Dendritic cell treated with granulocyte-macrophage colony-stimulating factor and Interleukin-4, amounts not matched to agents 40 ng/mL and 50 ng/mL, for 4 days (primary cell): ENCODE data around the gene CALR.

Source experiments
- H3K27ac Mint-ChIP-seq: one replicate; pipeline ENCODE4 v1.8.0; 2022; ENCODE audit warnings: mild to moderate bottlenecking, mixed read lengths
- H3K27me3 Mint-ChIP-seq: one replicate; pipeline ENCODE4 v1.8.0; 2022; ENCODE audit warnings: mild to moderate bottlenecking, mixed read lengths
- H3K36me3 Mint-ChIP-seq: one replicate; pipeline ENCODE4 v1.8.0; 2022; ENCODE audit warnings: low read depth, mixed read lengths
- H3K4me1 Mint-ChIP-seq: one replicate; pipeline ENCODE4 v1.8.0; 2022; ENCODE audit warnings: low read depth, mixed read lengths
- H3K4me3 Mint-ChIP-seq: one replicate; pipeline ENCODE4 v1.8.0; 2022; ENCODE audit warnings: mild to moderate bottlenecking, moderate library complexity, mixed read lengths
- H3K9me3 Mint-ChIP-seq: one replicate; pipeline ENCODE4 v1.8.0; 2022; ENCODE audit warnings: mixed read lengths
- intact Hi-C: fragments of 100-400 bp; cut with micrococcal nuclease; formaldehyde crosslinking; loops from one replicate; pipeline ENCODE4 v1.15.0; 2022

Gene CALR

GRCh38 chr19:12918253-12918652 lies 20.2 kb upstream of the CALR start:
- intact Hi-C loops: loop anchor here (2.0 kb wide), 1 partner anchor 15 kb away; the partner anchor contains the start of gene FARSA
- H3K36me3 Mint-ChIP-seq: peaks cover 22% of the 10 kb centered on the region
- H3K4me3 Mint-ChIP-seq: peak overlapping the region; percentile 38
- peaks cover 30% of the 10 kb centered on the region for H3K4me1 Mint-ChIP-seq
- no peaks in the 10 kb centered on the region for H3K9me3 Mint-ChIP-seq
- no peaks in the 10 kb centered on the region for H3K27me3 Mint-ChIP-seq
- peak overlapping the region; percentile 83 for H3K27ac Mint-ChIP-seq

GRCh38 chr19:12921047-12921446 lies 17.4 kb upstream of the CALR start:
- Mint-ChIP-seq H3K9me3 (no peaks in the 10 kb centered on the region), H3K27ac (peak overlapping the region; percentile 83), H3K36me3 (peaks cover 50% of the 10 kb centered on the region), H3K27me3 (no peaks in the 10 kb centered on the region), H3K4me3 (no peak overlapping the region), H3K4me1 (peaks cover 17% of the 10 kb centered on the region)
- intact Hi-C loops: no loop called here

DNA sequence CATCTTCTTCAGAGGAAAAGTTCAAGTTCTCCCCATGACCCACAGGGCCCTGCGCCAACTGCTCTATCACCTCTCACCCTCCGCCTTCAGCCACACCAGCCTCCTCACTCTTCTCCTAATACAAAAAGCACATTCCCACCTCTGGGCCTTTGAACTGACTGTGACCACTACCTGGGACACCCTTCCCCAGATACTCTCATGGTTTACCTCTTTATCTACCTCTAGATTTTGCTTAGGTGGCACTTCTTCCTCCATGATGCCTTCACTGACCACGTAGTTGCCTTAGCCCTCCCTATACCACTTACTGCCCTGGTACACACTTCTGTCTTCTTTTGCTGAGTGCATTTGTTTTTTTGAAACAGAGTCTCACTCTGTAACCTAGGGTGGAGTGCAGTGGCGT lies 15.4 kb upstream of the CALR start:
- Mint-ChIP-seq H3K4me3 (no peak overlapping the region), H3K4me1 (peaks cover 16% of the 10 kb centered on the region), H3K27ac (no peak overlapping the region), H3K27me3 (no peaks in the 10 kb centered on the region), H3K36me3 (peaks cover 69% of the 10 kb centered on the region), H3K9me3 (no peaks in the 10 kb centered on the region)
- intact Hi-C loops: no loop called here

- intact Hi-C loops: no loop called here
- no peaks in the 10 kb centered on the region for H3K4me1 Mint-ChIP-seq
- H3K27ac Mint-ChIP-seq: no peak overlapping the region
- H3K4me3 Mint-ChIP-seq: no peak overlapping the region
- peaks cover 87% of the 10 kb centered on the region for H3K36me3 Mint-ChIP-seq
- no peaks in the 10 kb centered on the region for H3K9me3 Mint-ChIP-seq
- no peaks in the 10 kb centered on the region for H3K27me3 Mint-ChIP-seq
Observed at GRCh38 chr19:12924621-12925310, 13.6 kb upstream of the CALR start.

GRCh38 chr19:12930002-12930645 lies 8.3 kb upstream of the CALR start:
- H3K36me3 Mint-ChIP-seq: peaks cover 74% of the 10 kb centered on the region
- no peak overlapping the region for H3K27ac Mint-ChIP-seq
- no peaks in the 10 kb centered on the region for H3K9me3 Mint-ChIP-seq
- H3K4me1 Mint-ChIP-seq: peaks cover 34% of the 10 kb centered on the region
- no peak overlapping the region for H3K4me3 Mint-ChIP-seq
- intact Hi-C loops: no loop called here
- no peaks in the 10 kb centered on the region for H3K27me3 Mint-ChIP-seq

DNA sequence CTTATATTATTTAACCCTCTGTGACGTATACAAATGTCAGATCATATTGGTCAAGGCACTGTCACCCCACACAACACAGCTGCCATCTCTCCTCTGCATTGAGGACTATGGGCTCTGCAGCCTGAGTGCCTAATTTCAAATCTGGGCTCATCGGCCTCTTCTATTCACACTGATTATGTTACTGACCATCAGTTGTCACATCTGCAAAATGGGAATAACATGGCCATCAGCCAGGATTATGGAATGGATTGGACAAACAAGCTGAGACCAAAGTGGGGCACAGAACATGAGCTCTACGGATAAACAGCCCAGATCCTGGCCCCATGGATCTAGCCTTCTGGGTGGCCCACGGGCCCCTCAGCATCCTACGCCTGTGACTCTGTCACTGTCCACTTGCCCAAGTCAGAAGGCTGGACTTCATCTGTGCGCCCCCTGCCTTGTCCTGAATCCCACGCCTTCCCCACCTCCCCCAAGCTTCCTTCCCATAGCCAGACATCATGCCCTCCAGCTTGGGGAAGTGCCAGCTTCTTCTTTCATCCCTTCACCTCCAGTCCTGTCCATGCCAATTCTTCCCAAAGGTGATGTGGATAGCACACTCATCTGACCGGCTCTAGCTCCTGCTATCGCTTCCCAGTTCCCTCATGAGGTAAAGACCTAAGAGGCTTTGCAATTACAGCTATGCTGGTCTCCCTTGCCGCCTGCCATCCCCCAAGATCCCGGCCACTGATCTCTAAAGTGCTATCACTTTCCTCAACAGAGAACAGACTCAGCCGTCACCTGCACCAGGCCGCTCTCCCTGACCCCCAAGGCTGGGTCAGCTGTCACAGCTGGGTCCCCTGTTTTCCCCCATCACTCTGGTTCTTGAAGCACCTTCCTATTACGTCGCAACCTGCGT lies 5.8 kb upstream of the CALR start:
- peaks cover 47% of the 10 kb centered on the region for H3K4me1 Mint-ChIP-seq
- H3K36me3 Mint-ChIP-seq: peaks cover 49% of the 10 kb centered on the region
- intact Hi-C loops: loop anchor here (2.0 kb wide), 1 partner anchor 14 kb away; the partner anchor contains the start of gene SYCE2
- peak overlapping the region; percentile 93 for H3K27ac Mint-ChIP-seq
- no peaks in the 10 kb centered on the region for H3K9me3 Mint-ChIP-seq
- no peaks in the 10 kb centered on the region for H3K27me3 Mint-ChIP-seq
- peak overlapping the region; percentile 96 for H3K4me3 Mint-ChIP-seq

DNA sequence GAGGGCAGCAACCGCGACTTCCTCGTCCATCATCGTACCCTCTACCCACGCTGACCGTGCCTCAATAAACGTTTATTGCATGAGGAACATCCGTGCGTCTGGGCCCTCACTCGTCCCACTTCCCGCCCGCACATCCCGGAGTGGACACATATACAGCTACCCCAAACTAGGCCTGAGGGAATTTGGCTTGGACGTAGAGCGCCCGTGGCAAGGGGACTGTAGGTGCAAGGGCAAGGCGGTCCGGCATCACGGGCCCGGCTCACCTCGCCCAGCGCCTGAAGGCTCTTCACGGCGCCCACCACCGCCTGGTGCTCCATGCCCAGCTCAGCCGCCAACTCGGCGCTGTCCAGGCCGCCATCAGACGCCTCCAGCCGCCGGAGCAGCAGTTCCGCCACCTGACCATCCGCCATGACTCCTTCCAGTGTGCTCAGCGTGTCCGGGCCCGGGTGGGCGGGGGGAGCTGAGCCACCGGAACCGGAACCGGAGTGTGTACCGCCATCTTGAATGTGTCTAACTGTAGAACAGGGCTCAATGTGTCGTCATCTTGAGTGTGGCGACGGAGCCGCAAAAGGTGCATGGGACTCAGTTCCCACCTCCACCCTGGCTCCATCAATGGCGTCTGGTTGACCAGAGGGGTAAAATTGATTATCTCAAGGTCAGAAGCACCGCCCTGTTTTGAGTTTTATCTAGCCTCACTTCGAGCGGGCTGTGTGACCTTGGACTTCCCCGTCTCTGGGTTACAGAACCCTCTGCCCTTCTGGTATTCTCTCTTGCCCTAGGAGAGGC lies 4.9 kb upstream of the CALR start, which contains the start of gene FARSA:
TSS of gene FARSA (minus strand) at position 425 of the 786 bp plus-strand sequence. CDS start at position 410, 15 bp downstream.
- Mint-ChIP-seq H3K4me1 (peaks cover 51% of the 10 kb centered on the region), H3K27ac (peak within 1 kb of the TSS; percentile 93), H3K4me3 (peak within 1 kb of the TSS; percentile 96), H3K27me3 (no peaks in the 10 kb centered on the region), H3K9me3 (no peaks in the 10 kb centered on the region), H3K36me3 (peaks cover 43% of the 10 kb centered on the region)
- intact Hi-C loops: loop anchor here (2.0 kb wide), 1 partner anchor 15 kb away; the partner anchor contains the start of gene SYCE2

DNA sequence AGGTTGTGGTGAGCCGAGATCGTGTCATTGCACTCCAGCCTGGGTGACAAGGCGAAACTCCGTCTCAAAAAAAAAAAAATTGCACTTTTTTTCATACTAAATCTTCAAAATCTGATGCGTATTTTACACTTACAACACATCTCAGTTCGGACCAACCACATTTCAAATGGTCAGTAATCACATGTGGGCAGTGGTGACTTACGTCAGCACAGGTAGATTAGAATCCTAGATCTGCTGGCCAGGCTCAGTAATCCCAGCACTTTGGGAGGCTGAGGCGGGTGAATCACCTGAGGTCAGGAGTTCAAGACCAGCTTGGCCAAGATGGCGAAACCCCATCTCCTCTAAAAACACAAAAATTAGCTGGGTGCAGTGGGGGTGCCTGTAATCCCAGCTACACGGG lies 3.3 kb upstream of the CALR start:
- Mint-ChIP-seq H3K9me3 (no peaks in the 10 kb centered on the region), H3K27me3 (no peaks in the 10 kb centered on the region), H3K36me3 (peaks cover 43% of the 10 kb centered on the region), H3K4me1 (peaks cover 59% of the 10 kb centered on the region), H3K4me3 (no peak overlapping the region), H3K27ac (no peak overlapping the region)
- intact Hi-C loops: no loop called here

DNA sequence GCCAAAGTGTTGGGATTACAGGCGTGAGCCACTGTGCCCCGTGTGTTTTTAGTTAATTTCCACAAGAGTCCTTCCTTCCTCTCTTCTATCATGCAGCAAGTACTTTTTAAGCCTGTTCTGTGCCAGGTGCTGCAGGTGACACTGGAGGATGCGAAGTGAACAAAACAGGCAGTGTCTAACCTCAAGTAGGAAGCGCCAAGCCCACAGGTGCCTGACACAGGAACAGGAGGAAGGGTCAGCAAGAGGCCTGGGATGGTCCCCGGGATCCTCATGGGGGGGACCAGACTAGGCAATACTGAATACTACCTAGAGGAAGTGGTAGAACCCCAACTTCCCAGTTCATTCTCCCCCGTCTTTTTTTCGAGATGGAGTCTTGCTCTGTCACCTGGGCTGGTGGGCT lies 1.8 kb upstream of the CALR start:
- Mint-ChIP-seq H3K4me1 (peaks cover 65% of the 10 kb centered on the region), H3K27me3 (no peaks in the 10 kb centered on the region), H3K9me3 (no peaks in the 10 kb centered on the region), H3K4me3 (peak overlapping the region; percentile 94), H3K36me3 (peaks cover 46% of the 10 kb centered on the region), H3K27ac (peak overlapping the region; percentile 95)
- intact Hi-C loops: no loop called here

DNA sequence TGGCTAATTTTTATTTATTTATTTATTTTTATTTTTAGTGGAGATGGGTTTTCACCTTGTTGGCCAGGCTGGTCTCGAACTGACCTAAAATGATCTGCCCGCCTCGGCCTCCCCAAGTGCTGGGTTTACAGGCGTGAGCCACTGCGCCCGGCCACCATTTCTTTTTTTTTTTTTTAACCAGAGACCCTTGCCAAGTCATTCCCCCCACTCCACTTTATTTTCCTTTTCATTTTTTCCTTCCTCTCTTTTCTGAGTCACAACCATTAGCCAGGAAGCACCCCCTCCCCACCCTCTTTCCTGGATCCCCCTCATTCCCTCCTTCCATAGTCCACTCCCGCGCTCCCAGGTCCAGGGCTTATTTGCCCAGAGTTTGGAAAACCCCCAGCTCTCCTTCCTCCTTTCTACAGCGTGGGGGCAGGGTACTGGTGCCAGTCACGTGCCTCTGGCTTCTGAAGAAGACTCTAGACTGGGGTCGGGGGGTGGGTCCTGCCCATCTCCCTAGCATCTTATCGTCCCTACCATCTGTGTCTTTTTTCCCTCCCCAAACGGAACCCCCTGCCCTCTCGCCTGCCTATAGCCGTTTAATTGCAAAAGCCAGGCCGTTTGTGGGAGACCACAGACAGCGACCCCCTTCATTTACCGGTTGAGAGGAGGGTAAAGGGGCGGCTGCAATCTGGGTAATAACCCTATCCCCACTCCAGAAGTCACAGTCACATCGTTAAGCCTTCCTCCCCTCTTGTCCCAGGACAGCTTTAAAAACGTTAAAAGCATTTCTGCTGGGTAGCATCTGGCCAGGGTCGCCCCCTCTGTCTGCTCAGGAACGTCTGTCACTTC lies 1.1 kb upstream of the CALR start:
- H3K4me1 Mint-ChIP-seq: peaks cover 65% of the 10 kb centered on the region
- no peaks in the 10 kb centered on the region for H3K9me3 Mint-ChIP-seq
- no peaks in the 10 kb centered on the region for H3K27me3 Mint-ChIP-seq
- peak overlapping the region; percentile 94 for H3K4me3 Mint-ChIP-seq
- intact Hi-C loops: no loop called here
- H3K36me3 Mint-ChIP-seq: peaks cover 51% of the 10 kb centered on the region
- peak overlapping the region; percentile 95 for H3K27ac Mint-ChIP-seq

DNA sequence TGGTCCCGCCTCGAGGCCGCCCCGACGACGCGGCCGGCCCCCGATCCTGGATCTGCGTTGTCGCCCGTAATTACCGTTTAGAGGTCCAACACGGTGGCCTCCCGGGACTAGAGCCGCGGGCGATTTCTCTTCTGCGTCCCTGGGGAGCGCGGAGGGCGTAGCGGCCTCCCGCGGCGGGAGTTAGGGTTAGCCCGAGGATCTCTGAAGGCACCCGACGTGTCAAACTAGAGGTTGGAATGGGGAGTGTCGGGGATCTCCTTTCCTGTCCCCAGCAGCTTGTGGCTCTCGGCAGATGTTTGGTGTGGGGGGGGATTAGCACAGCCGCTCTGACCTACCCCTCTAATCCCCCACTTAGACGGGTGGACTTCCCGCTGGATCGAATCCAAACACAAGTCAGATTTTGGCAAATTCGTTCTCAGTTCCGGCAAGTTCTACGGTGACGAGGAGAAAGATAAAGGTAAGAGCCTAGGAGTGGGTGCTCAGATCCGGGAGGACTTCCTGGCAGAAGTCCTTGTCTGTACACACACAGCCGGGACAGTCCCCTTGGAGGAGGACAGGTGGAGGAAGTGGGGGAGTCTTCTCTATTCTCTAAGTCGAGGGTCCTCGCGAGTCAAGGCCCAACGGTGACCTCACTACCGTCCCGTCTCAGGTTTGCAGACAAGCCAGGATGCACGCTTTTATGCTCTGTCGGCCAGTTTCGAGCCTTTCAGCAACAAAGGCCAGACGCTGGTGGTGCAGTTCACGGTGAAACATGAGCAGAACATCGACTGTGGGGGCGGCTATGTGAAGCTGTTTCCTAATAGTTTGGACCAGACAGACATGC lies 581 bp downstream of the CALR start:
- intact Hi-C loops: no loop called here

DNA sequence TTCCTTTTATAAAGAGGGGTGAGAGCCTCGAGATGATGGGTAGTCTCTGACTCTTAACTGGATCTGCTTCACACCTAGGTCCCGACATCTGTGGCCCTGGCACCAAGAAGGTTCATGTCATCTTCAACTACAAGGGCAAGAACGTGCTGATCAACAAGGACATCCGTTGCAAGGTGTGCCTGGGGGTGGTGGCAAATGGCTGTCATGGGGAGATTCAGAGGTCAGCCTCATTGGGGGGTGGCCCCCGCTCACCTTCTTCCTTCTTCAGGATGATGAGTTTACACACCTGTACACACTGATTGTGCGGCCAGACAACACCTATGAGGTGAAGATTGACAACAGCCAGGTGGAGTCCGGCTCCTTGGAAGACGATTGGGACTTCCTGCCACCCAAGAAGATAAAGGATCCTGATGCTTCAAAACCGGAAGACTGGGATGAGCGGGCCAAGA lies 1.6 kb downstream of the CALR start:
- intact Hi-C loops: no loop called here

More for the DNA sequence above, 581 bp downstream of the CALR start:
- Mint-ChIP-seq H3K27me3 (no peaks in the 10 kb centered on the region), H3K4me3 (peak overlapping the region; percentile 94), H3K9me3 (no peaks in the 10 kb centered on the region), H3K36me3 (peaks cover 58% of the 10 kb centered on the region), H3K4me1 (peaks cover 64% of the 10 kb centered on the region), H3K27ac (peak overlapping the region; percentile 95)

More for the DNA sequence above, 1.6 kb downstream of the CALR start:
- Mint-ChIP-seq H3K4me3 (peak overlapping the region; percentile 94), H3K36me3 (peaks cover 68% of the 10 kb centered on the region), H3K9me3 (no peaks in the 10 kb centered on the region), H3K4me1 (peaks cover 66% of the 10 kb centered on the region), H3K27ac (peak overlapping the region; percentile 95), H3K27me3 (no peaks in the 10 kb centered on the region)
